NCI-H146 treated with DMSO at 0.1 percent for 48 hours (cell line): ENCODE data around the gene APCS.

Source experiments
- DNase-seq: peaks from one replicate; lab custom pipeline; 2025; ENCODE audit not compliant: unreplicated experiment; lab: John Stamatoyannopoulos, UW

Gene APCS, protein sequence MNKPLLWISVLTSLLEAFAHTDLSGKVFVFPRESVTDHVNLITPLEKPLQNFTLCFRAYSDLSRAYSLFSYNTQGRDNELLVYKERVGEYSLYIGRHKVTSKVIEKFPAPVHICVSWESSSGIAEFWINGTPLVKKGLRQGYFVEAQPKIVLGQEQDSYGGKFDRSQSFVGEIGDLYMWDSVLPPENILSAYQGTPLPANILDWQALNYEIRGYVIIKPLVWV

DNA sequence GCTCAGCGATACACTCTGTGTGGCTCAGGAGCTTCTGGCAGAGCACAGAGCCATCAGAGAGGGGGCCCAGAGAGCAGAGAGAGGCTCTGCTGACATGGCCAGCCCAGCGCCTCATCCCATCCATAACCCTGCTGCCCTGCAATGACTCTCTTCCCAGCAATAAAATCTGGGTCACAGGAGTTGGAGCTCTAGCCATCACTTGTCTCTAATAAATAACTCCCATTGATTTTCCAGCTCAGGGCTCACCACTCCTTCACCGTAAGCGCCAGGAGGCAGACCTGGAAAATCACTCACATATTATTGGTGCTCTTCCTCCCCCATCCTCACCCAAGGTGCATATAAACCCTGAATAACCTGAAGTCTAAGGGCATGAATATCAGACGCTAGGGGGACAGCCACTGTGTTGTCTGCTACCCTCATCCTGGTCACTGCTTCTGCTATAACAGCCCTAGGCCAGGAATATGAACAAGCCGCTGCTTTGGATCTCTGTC lies at the start of gene APCS:
TSS of gene APCS (plus strand) at position 366 of the 491 bp plus-strand sequence. CDS start at position 462, 96 bp downstream.
- no peak for DNase-seq

DNA sequence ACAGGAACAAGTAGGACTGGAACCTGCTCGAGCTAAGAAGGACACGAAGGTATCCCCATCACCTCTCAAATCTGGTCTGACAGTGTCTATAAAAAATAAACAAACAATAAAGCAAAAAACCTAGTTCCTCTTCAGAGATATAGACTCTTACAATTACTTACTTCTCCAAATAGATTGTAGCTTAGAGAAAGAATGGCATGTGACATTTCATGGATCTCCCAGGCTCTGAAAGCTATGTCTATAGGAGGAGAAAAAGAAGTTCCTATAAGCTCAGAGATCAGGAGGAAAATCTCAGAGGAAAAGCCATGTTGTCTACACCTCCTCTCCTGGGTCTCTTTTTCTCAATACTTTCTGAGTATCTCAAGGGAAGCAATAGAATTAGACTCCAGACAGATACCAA lies 39.5 kb upstream of the APCS start:
- DNase-seq: no peak

DNA sequence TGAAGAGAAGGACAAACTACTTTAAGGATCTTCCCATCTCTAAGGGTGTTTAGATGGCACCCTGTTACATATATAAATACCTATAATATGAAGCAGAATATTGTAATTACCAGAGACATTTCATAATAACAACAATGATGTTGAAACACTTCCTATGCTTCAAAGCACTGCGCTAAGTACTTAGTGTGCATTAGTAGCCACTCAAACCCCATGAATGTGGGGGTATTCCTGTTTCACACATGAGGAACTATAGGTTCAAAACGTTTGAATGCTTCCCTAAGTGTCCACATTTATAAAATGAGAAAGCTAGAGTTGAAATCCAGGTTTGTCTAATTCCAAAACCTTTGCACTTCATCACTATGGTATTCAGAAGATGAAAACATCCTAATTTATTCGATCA lies 33.4 kb upstream of the APCS start:
- DNase-seq: no peak

DNA sequence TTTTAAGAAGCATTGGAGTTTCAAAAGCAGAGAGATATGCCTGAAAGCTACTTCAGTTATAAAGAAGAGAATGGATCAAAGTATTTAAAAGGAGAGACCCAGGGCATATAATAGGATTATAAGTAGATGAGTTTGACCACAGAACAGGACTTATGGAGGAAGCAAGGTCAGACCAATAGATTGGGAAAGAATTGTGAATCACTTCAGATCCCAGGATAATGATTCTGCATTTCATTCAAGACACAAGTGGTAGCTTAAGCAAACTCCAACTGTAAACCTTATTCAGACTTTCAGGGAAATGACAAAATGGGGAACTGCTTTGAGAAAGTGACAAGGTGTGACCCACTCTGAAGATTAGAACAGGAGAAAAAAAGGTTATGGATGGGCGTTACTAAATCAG lies 32.9 kb upstream of the APCS start:
- DNase-seq: no peak

DNA sequence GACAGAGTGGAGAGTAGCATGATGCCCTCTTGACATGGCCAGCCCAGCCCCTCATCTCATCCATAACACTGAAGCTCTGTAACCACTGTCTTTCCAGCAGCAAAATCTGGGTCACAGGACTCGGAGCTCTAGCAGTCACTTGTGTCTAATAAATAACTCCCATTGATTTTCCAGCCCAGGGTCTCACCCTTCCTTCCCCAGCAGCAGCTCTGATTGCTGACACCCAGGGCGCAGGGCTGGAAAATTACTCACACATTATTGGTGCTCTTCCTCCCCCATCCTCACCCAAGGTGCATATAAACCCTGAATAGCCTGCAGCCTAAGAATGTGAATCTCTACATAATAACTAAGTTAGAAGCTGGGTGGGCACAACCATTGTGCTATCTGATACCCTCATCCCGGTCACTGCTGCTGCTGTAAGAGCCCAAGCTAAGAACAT lies 30.7 kb upstream of the APCS start:
- no peak for DNase-seq

DNA sequence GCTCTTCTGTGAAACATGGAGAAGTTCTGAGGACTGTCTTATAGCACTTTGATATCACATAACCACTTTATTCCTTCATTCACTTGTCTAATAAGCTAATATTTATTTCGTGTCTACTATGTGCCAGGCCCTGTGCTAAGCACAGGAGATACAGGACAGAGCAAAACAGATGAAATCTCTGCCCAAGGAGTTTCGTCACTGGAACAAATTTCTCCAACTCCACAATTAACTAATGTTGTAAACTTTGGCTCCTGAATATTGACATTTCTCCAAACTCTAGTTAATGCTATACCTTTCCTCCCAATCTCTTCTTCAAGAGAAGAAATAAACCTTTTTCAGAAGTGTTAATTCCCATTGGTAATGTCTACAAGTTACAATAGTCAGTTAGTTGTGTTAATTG lies 27.0 kb upstream of the APCS start:
- no peak for DNase-seq

DNA sequence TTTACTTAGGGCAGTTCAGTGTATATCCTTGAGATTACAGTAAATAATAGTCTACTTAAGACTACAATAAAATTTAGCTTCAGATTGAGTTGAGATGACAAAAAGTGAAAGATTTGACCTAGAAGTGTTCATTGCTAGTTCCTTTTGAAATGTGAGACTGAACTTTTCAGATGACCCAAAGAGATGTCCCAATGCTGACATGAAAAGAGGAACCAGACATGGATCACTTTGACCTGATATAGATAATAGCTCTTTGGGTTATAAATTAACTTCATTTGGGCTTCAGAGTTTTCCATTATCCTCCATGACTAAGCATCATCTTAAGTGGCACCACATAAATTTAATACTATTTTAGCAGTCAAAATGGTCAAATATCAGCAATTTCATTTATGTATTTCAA lies 26.1 kb upstream of the APCS start:
- no peak for DNase-seq

DNA sequence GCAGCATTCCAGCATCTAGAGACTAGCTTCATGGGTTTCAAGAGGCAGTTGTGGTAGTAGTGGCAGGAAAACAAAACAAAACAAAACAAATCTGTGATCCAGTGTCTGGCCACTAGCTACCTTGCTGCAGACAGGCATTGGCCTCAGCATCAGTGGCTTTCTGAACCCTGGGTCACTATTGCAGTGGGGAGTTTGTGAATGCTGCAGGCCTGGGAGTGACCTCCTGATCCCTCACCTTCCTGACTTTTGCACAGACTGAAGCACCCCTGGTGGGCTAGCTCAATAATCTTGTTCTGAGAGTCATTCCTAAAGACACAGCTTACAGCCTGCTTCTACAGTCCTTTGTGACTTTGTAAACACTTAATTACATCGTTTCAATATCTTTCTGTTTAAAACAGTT lies 24.9 kb upstream of the APCS start:
- no peak for DNase-seq

DNA sequence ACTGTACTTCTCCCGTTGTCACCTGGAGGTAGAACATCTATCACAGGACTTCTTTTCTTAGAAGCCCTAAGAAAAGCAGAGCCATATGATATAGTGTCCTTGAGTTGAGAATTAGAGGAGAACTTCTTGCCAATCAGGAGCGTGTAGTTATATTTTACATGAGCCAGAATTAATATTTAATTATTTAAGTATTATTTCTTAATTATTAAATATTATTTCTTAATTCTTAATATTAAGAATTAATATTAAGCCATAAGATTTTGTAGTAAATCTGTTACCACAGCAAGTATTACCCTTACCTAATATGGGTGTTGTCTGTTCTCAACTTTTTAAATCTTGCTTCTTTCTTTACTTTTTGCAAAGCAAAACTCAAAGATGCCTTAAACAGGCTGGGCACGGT lies 10.2 kb upstream of the APCS start:
- no peak for DNase-seq

DNA sequence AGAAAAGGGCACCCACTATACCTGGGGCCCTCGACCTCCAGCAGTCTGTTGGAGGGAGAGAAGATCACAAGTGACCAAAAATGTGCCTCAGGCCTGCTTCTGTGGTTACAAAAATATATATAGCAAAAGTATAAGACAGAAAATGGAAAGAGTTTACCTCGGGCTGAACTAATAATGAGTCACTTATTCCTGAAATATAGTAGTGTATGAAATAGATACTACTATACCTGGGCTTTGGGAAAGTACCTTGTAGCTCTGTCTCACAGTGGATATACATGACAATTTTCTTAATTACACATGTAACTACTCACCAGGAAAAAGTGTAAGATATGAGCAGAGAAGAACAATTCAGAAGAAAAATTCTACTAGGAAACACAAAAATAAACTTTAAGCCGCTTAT lies 7.3 kb upstream of the APCS start:
- no peak for DNase-seq

DNA sequence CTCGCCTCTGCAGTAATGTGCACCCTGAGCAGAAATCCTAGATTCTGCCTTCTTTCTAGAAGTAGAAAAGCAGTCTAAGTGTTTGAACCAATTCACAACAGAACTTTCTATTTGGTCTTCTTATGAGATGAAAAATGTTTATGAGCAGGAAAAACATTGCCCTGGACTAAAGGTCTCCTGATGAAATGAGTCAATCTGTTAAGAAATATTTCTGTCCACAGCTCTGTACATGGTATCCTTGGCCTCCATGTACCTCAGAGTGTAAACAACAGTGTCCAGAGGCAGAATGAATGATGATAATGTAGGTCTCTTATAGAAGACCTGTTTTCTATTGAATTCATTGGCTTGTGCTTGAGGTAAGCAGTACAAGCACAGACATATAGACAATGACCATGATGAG lies 6.2 kb upstream of the APCS start:
- no peak for DNase-seq

DNA sequence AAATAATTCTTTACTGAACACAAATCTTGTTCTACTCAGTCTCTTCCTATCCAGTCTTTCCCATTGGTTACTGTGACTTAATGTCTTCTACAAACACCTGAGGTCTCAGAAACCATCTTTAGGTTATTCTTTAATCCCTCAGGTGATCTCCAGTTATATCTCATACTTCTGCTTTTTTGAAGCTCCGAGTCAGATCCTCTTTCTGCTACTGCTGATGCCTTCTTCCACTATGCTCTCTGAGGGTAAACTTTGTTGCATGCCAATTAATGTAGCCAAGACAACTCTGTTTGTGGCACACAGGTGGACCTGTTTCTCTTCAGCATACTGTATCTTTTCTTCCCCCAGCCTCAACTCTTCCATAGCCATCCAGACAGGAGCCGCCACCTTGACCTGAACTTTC lies 3.1 kb upstream of the APCS start:
- DNase-seq: no peak

DNA sequence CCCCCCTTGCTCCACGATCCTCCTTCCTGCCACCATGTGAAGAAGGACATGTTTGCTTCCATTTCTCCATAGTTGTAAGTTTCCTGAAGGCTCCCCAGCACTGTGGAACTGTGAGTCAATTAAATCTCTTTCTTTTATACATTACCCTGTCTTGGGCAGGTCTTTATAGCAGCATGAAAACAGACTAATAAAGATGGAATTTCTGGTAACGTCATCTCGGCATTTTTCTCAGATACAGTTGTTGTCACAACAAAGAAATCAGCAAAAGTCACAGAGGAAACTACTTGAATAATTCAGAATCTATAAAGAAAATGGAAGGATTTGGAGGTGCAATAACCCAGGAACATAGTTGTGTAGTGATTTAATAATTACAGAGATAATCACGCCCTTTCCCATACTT lies 4.4 kb downstream of the APCS start:
- DNase-seq: no peak

DNA sequence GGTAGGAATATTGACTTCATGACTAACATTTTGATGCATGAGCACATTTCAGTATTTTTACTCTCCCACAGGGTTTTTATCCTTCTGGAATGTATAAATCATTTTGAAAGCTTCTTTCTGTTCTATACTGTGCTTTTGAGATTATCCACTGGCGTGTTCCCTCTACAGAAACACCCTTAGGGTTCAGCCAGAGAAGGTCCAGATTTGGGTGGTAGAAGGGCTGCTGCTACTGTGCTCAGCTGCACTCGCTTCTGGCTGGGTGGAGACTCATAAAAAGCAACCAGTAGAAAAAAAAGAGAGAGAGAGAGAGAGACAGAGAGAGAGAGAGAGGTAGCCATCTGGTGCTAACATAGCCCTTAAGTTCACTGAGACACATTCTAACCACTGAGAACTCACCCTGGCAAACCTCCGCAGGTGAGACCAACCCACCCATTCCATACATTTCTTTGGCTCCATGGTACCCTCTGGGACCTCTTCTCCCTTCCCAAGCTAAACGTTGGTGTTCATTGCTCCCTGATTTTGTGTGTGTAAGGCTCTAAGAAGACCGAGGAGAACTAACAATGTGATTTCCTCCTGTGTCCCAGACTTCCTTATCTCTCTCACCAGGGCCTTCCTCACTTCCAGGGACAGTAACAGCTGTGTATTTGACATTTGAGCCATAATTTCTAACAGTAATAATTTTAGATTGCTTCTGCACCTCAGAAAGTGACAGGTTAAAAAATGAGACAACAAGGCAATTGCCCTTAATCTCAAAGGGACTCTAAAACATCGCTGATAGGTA lies 7.2 kb downstream of the APCS start:
- no peak for DNase-seq

DNA sequence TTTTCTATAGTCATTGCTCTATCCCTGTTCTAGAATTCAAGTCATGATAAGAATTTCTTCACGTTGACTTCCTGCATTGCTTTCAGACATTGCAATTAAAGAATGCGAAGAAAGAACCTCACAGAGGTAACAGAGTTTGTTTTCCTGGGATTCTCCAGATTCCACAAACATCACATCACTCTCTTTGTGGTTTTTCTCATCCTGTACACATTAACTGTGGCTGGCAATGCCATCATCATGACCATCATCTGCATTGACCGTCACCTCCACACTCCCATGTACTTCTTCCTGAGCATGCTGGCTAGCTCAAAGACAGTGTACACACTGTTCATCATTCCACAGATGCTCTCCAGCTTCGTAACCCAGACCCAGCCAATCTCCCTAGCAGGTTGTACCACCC lies 10.6 kb downstream of the APCS start:
- no peak for DNase-seq

DNA sequence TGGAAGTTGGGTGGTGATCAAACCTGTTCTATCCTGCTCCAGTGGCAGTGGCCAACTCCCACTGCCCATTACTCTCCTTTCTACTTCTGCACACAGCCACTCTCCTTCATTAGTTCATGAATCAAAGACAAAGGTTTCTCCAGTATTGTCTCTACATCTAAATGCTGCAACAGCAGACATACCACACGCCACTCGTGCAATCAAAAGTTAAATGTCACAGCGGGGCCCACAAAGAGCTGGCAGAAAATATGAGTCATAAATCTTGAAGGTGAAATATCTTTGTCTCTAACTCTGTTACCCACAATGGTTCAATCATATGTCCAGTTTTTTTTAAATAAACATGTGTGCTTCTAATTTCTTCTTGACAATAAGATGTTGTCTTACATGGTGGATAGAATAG lies 13.3 kb downstream of the APCS start:
- DNase-seq: no peak

DNA sequence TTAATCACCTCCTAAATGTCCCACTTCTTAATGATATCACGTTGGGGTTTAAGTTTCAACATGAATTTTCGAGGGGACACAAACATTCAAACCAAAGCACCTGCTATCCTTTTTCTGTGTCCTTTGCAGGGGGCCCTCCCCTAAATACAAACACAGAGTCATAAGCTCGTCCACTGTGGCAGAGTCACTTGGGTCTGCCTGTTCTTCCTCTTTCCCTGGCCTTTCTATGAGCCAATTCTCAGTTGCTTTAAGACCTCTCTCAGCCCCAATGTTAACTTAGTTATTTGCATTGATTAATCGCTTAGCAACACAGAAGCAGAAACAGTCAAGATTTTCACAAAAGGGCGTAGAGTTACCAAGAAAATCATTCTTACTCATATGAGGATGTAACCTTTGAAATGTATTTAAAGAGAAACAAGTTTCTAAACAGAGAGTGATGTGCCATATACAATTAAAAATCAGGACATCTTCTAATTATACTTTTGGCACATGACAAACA lies 14.9 kb downstream of the APCS start:
- no peak for DNase-seq

DNA sequence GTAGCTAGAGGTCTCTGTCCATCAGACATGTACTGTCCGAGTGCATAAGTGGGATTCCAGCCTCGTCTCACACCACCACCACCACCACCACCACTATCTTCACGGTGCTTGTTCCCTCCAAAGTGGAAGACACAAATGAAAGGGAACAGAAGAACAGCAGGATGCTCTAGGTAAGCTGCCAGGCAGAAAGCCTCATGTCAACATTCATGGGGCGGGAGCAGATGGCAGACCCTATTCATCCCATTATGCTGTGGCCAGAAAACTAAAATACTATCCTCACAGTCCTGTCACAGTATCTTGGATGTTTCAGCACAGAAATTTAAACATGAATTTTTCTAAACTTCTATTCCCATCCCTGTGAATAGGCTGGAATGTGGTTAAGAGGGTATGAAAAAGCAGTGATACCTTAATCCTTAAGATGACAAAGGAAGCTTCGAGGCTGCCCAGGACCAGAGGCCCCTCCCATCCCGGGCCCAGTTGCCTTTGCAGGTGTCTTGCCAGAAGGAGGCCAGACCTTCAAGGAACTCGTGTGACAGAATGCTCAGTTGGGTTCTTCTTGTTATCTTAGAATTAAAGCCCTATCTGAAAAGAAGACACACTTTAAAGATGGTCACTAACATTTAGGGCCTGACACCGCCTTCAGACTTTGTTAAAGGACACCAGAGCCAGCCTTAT lies 24.7 kb downstream of the APCS start:
- no peak for DNase-seq

DNA sequence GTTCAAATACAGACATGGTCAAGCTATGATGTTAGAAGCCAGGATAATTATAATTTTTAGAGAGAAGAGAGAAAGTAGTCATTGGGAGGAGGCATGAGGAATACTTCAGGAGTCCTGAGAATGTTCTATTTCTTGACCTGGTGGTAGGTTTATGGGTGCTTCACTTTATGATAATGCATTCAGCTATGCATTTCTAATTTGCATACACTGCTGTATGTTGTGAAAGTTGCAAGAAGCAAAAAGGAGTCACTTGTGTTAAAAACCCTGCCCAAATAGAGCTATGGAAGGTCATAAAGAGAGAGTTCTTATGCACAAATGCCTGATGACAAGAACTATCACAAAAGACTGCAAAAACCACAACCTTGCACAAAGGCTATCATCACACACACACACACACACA lies 45.3 kb downstream of the APCS start:
- no peak for DNase-seq
